ENCODE results near the gene WRAP53. TPM values are rescaled to one million over a fixed set of nuclear protein-coding genes. Genes with fewer than 3 reads are reported as not detected.

The WRAP53 gene
- total and polyA plus RNA-seq, 3 donors from 2014 or later, result 10.5 to 12.0 (median 11.3) TPM

DNA sequence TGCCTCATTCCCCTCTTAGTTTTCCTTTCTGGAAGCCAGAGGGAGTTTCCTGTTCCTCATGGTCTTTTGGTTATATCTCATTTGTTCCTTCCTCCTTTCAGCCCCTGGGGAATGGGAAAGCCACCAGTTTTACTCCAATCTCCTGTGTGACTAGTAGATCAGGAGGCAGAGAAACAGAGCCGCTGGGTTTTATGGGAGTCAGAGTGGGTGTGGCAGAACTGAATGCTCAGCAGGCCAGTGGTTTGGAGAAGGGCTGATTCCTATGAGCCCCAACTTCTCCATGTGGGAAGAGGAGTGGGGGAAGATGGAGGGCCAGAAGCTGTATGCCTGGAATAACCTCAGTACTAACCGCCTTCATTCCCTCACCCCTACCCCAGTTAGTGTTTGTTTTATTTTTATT, 33.3 kb downstream of the WRAP53 start:
- Histone ChIP-seq H3K9me3 (no peaks in the 10 kb centered on the region), H3K4me1 (peaks cover 9% of the 10 kb centered on the region), H3K27me3 (no peaks in the 10 kb centered on the region), H3K4me3 (no peak overlapping the region), H3K36me3 (ENCODE audit: low read depth, missing control alignments) (no peaks in the 10 kb centered on the region), H3K27ac (no peak overlapping the region)
- intact Hi-C loops (cut with DNase I; ENCODE audit: low total_unique reads), result no loop called here
- 68 to 85% methylated on average over 2 of the region's 2 CpGs for WGBS, 2 donors
- DNase-seq, result no peak
- TF ChIP-seq POLR2A (IDR thresholded peaks at IDR 0.05), result no peak
- TF ChIP-seq CTCF (IDR thresholded peaks at IDR 0.05), result no peak

- Histone ChIP-seq H3K36me3 (ENCODE audit: low read depth, missing control alignments) (no peaks in the 10 kb centered on the region), H3K27me3 (no peaks in the 10 kb centered on the region), H3K4me1 (no peaks in the 10 kb centered on the region), H3K4me3 (no peak overlapping the region), H3K9me3 (no peaks in the 10 kb centered on the region), H3K27ac (no peak overlapping the region)
- intact Hi-C loops (cut with DNase I; ENCODE audit: low total_unique reads), result no loop called here
- TF ChIP-seq CTCF (IDR thresholded peaks at IDR 0.05) (no peak), POLR2A (IDR thresholded peaks at IDR 0.05) (no peak)
- 76 to 81% methylated on average over 3 of the region's 3 CpGs for WGBS, 2 donors
- DNase-seq, result no peak
Observed at GRCh38 chr17:7727886-7728285, 39.6 kb downstream of the WRAP53 start.

- WGBS, 2 donors, result 65 to 73% methylated on average over 1 of the region's 1 CpG
- Histone ChIP-seq H3K4me3 (no peak overlapping the region), H3K4me1 (no peaks in the 10 kb centered on the region), H3K27me3 (no peaks in the 10 kb centered on the region), H3K27ac (no peak overlapping the region), H3K9me3 (no peaks in the 10 kb centered on the region), H3K36me3 (ENCODE audit: low read depth, missing control alignments) (no peaks in the 10 kb centered on the region)
- intact Hi-C loops (cut with DNase I; ENCODE audit: low total_unique reads), result no loop called here
- no peak for DNase-seq
- no peak for TF ChIP-seq CTCF (IDR thresholded peaks at IDR 0.05)
- TF ChIP-seq POLR2A (IDR thresholded peaks at IDR 0.05), result no peak
Observed at GRCh38 chr17:7729816-7730215, 41.5 kb downstream of the WRAP53 start.

GRCh38 chr17:7732981-7733539, 44.8 kb downstream of the WRAP53 start:
- intact Hi-C loops (cut with DNase I; ENCODE audit: low total_unique reads), result no loop called here
- TF ChIP-seq CTCF (IDR thresholded peaks at IDR 0.05) (no peak), POLR2A (IDR thresholded peaks at IDR 0.05) (no peak)
- DNase-seq, result no peak
- Histone ChIP-seq H3K4me1 (no peaks in the 10 kb centered on the region), H3K27me3 (no peaks in the 10 kb centered on the region), H3K9me3 (no peaks in the 10 kb centered on the region), H3K36me3 (ENCODE audit: low read depth, missing control alignments) (no peaks in the 10 kb centered on the region), H3K27ac (no peak overlapping the region), H3K4me3 (no peak overlapping the region)
- WGBS, 2 donors, result 91 to 93% methylated on average over 14 of the region's 14 CpGs

DNA sequence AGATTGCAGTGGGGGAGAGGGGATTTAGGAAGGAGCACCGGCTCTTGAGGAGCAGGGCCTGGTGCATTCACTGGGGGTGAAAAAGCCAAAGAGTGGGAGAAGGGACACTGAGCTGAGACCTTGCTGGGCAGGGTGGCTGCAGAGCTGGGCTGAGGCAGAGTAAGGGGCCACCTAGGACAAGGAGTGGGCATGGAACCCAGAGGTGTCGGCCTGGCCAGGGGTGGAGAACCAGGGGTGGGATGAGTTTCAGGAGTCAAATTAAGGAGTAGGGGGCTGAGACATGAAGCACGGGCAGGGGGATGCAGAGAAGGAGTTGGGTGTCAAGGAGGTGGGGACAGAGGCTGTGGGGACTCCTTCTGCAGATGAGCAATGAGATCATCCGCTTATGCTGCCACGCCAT, 49.3 kb downstream of the WRAP53 start:
- H3K9me3 ChIP-seq, result no peaks in the 10 kb centered on the region
- intact Hi-C loops (cut with DNase I; ENCODE audit: low total_unique reads), result no loop called here
- H3K4me1 ChIP-seq, result no peaks in the 10 kb centered on the region
- no peaks in the 10 kb centered on the region for H3K36me3 ChIP-seq (ENCODE audit: low read depth, missing control alignments)
- H3K4me3 ChIP-seq, result no peak overlapping the region
- H3K27me3 ChIP-seq, result no peaks in the 10 kb centered on the region
- DNase-seq, result no peak
- H3K27ac ChIP-seq, result no peak overlapping the region
- TF ChIP-seq POLR2A (IDR thresholded peaks at IDR 0.05), result no peak
- TF ChIP-seq CTCF (IDR thresholded peaks at IDR 0.05), result no peak
- 91 to 93% methylated on average over 5 of the region's 5 CpGs for WGBS, 2 donors
